IPS DF 6.9 (cell line): Measurements from ENCODE around the gene ZNF106.

ENCODE experiments used
- DNase-seq: peaks from one replicate; pipeline ENCODE4 v3.0.0-alpha.2; 2013; ENCODE audit warnings: low read depth, low spot score
- H3K27ac ChIP-seq: one replicate; pipeline ENCODE4 v1.5.1; 2013; ENCODE audit warnings: low read length, control low read depth
- H3K27me3 ChIP-seq: 2 replicates; pipeline ENCODE4 v1.6.1; 2013; ENCODE audit warnings: mild to moderate bottlenecking, low read length; ENCODE audit not compliant: control insufficient read depth, insufficient read depth
- H3K36me3 ChIP-seq: 2 replicates; pipeline ENCODE4 v1.6.1; 2013; ENCODE audit warnings: low read length; ENCODE audit not compliant: control insufficient read depth, insufficient read depth
- H3K4me1 ChIP-seq: 2 replicates; pipeline ENCODE4 v1.6.1; 2013; ENCODE audit warnings: low read length; ENCODE audit not compliant: control insufficient read depth, insufficient read depth
- H3K4me3 ChIP-seq: 2 replicates; pipeline ENCODE4 v1.5.1; 2013; ENCODE audit warnings: mild to moderate bottlenecking, low read length
- H3K9me3 ChIP-seq: 2 replicates; pipeline ENCODE4 v1.6.1; 2013; ENCODE audit warnings: low read length, inconsistent platforms; ENCODE audit not compliant: control insufficient read depth, insufficient read depth
- WGBS: extraction: QIAGEN DNeasy Blood & Tissue Kit; methylation state at CpG from one replicate; pipeline ENCODE4 v1.1.7; 2013; ENCODE audit warnings: mixed read lengths, missing lambda C conversion rate; ENCODE audit not compliant: insufficient read length, insufficient coverage; 5-methylcytosine and 5-hydroxymethylcytosine counted together

ZNF106 gene

DNA sequence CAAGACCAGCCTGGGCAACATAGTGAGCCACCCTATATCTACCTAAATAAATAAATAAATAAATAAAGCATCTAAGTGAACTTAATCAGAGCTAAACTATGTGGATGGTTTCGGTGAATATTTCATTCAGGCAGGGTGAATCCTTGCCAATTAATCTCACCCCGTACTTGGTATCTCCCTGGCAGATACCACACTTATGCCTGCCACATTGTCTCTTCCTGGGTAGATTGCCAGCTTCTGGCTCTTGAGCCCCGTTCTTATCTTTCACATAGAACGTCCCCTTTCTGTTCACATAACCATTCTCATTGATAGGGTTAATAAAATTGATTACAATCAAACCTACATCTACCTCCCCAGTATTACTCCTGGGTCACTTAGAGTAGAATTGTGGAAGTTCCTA, 11.5 kb upstream of the ZNF106 start:
- Histone ChIP-seq H3K27ac (no peak overlapping the region), H3K36me3 (no peaks in the 10 kb centered on the region), H3K4me3 (no peak overlapping the region), H3K4me1 (no peaks in the 10 kb centered on the region), H3K27me3 (no peaks in the 10 kb centered on the region), H3K9me3 (no peaks in the 10 kb centered on the region)
- WGBS = no CpG with 5 or more reads among the region's 4 CpGs
- DNase-seq = no peak

DNA sequence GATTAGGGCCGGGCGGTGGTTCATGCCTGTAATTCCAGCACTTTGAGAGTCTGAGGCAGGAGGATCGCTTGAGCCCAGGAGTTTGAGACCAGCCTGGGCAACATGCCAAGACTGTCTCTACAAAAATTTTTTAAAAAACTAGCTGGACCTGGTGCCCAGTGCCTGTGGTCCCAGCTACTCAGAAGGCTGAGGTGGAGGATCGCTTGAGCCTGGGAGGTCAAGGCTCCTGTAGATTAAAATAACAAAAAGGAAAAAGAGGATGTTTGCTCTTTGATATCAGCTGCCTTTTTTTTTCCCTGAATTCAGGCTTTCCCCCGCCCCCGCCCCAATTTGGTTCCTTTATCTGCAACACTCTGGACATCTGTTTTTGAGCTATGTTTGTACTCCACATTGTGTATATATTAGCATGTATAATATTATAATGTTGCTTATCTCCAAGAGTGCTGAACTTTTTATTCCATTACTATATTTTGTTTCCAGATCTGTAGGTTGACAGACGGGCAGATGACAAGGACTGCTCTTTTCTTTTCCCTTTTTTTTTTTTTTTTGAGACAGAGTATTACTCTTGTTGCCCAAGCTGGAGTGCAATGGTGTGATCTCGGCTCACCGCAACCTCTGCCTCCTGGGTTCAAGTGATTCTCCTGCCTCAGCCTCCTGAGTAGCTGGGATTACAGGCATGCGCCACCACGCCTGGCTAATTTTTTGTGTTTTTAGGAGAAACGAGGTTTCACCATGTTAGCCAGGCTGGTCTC, 9.1 kb upstream of the ZNF106 start:
- WGBS = no CpG with 5 or more reads among the region's 12 CpGs
- Histone ChIP-seq H3K9me3 (no peaks in the 10 kb centered on the region), H3K27ac (no peak overlapping the region), H3K4me1 (no peaks in the 10 kb centered on the region), H3K27me3 (no peaks in the 10 kb centered on the region), H3K4me3 (no peak overlapping the region), H3K36me3 (no peaks in the 10 kb centered on the region)
- no peak for DNase-seq

DNA sequence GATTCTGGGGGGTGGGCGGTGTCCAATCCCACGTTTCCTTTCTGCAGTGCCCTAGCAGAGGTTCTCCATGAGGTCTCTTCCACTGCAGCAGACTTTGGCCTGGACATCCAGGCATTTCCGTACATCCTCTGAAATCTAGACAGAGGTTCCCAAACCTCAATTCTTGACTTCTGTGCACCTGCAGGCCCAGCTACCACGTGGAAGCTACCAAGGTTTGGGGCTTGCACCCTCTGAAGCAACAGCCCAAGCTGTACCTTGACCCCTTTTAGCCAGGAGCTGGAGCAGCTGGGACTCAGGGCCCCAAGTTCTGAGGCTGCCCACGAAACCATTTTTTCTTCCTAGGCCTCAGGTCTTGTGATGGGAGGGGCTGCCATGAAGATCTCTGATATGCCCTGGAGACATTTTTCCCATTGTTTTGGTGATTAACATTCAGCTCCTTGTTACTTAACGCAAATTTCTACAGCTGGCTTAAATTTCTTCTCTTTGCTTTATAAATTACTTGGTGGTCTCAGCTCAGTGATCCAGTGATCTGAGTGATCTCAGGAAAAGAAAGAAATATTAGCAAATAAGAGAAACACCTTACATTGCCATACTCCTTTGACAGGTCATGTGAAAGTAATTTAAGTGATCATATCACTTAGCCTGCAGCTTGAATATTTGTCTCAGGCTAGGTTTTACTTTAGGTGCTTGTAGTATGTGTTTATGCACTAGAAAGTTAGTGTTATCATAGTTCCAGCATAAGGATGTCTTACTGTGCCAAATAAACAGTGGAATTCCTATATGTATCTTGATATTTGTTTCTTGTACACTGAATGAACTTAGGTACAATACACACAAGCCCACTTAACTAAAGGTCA, 7.5 kb upstream of the ZNF106 start:
- Histone ChIP-seq H3K27me3 (no peaks in the 10 kb centered on the region), H3K27ac (no peak overlapping the region), H3K4me3 (no peak overlapping the region), H3K36me3 (no peaks in the 10 kb centered on the region), H3K9me3 (no peaks in the 10 kb centered on the region), H3K4me1 (no peaks in the 10 kb centered on the region)
- no CpG with 5 or more reads among the region's 6 CpGs for WGBS
- no peak for DNase-seq

DNA sequence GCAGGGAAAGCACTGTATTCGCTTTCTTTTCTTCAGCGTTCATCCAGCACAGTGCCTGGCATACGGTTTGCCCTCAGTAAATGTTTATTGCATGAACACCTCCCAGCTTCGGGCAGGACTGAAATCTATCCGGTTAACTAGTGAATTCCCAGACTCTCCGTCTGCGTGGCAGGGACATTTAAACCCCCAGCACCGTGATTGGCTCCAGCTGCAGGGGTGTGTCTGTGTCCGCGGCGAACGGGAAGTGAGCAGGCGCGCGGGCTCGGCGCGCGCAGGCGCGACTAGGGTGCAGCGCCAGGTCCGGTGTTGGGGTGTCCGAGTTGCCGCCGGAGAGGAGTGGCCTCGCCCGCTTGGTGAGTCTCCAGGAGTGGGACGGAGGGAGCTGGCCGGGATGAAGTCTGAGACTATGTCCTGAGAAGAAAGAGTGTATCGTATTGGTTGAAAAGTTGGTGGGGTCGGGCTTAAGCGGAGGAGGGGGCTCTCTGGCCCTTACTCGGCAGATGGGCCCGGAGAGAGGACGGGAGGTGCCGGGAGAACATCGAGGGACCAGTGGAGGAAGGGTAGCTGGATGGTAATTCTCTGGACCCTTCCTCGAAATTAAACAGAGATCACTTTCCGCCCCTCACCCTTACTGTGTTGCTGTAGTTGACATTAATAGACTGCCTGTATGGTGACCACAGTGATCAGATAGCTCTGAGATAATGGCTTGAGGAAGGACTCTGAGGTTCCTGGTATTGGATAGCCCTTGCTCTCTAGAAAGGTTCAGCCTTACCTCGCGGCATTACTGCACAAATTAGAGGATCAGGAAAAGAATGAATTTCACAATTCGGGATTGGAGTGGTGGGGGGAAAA, 4.6 kb upstream of the ZNF106 start, which contains the start of gene SNAP23:
Gene SNAP23 (plus strand): TSS at position 274 of the 852 bp plus-strand sequence. CDS start 16,213 bp downstream, outside the sequence.
- no peaks in the 10 kb centered on the region for H3K4me1 ChIP-seq
- no peaks in the 10 kb centered on the region for H3K9me3 ChIP-seq
- DNase-seq = peak; percentile 84
- WGBS = no CpG with 5 or more reads among the region's 43 CpGs
- H3K27ac ChIP-seq = no peak within 1 kb of the TSS
- no peaks in the 10 kb centered on the region for H3K36me3 ChIP-seq
- peak within 1 kb of the TSS; percentile 83 for H3K4me3 ChIP-seq
- H3K27me3 ChIP-seq = no peaks in the 10 kb centered on the region

DNA sequence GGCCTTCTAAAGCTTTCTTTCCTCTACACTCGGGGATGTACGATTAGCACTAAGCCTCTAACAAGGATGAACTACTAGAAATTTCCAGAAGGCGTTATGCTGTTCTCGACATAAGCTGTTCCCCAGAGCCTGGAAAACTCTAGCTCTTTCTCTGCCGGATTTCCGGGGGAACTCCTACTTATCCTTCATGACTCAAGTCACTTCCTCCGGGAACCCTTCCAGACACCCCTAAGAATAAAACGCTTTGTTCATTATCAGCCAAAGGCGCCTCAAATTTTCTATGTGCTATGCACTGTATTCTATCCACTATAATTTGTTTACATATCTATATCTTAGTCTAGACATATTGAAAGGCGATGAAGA, 4.0 kb upstream of the ZNF106 start:
- no peaks in the 10 kb centered on the region for H3K4me1 ChIP-seq
- DNase-seq = no peak
- H3K4me3 ChIP-seq = peak overlapping the region; percentile 83; the same call in 1 of the 2 replicates
- WGBS = no CpG with 5 or more reads among the region's 10 CpGs
- no peaks in the 10 kb centered on the region for H3K36me3 ChIP-seq
- no peaks in the 10 kb centered on the region for H3K9me3 ChIP-seq
- H3K27ac ChIP-seq = no peak overlapping the region
- no peaks in the 10 kb centered on the region for H3K27me3 ChIP-seq

DNA sequence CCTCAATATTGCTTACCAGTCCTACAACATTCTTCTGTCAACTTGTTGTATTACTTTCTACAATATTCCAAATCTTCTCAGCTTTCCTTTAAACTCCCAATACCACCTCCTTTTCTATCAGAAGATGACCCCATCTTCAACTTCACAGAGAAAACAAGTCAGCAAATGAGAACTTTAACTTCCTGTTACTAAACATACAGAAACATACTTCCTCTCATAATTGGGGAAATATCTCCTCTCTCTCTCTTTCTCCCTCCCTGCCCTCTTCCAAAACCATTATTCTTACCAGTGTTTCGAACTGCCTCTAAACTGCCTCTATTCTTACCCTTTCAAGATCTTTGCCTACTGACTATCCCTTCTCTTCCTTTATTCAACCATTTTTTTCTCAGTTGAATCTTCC, 2.7 kb upstream of the ZNF106 start:
- no peaks in the 10 kb centered on the region for H3K4me1 ChIP-seq
- no CpG with 5 or more reads among the region's 1 CpG for WGBS
- DNase-seq = no peak
- H3K36me3 ChIP-seq = no peaks in the 10 kb centered on the region
- H3K27ac ChIP-seq = no peak overlapping the region
- no peaks in the 10 kb centered on the region for H3K27me3 ChIP-seq
- no peaks in the 10 kb centered on the region for H3K9me3 ChIP-seq
- no peak overlapping the region for H3K4me3 ChIP-seq

DNA sequence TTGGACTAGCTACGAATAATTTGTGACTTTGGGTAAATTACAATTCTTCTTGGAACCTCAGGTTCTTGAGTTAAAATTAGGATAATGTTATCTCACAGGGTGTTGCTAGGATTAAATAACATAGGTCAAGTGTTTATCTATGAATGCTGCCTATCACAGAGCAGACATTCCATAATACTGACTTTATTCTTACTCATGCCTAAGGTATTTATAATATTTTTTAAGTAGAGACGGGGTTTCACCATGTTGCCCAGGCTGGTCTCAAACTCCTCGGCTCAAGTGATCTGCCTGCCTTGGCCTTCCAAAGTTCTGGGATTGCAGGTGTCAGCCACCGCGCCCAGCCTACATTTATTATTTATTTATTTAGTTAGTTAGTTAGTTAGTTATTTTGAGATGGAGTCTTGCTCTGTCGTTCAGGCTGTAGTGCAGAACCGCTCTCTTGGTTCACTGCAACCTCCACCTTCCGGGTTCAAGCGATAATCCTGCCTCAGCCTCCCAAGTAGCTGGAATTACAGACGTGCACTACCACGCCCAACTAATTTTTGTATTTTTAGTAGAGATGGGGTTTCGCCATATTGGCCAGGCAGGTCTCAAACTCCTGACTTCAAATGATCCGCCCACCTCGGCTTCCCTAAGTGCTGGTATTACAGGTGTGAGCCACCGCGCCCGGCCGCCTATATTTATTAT, 741 bp upstream of the ZNF106 start:
- H3K9me3 ChIP-seq = no peaks in the 10 kb centered on the region
- H3K27ac ChIP-seq = no peak overlapping the region
- H3K4me1 ChIP-seq = no peaks in the 10 kb centered on the region
- no peak for DNase-seq
- no CpG with 5 or more reads among the region's 18 CpGs for WGBS
- peak overlapping the region; percentile 91; the same call in 1 of the 2 replicates for H3K4me3 ChIP-seq
- no peaks in the 10 kb centered on the region for H3K27me3 ChIP-seq
- no peaks in the 10 kb centered on the region for H3K36me3 ChIP-seq

DNA sequence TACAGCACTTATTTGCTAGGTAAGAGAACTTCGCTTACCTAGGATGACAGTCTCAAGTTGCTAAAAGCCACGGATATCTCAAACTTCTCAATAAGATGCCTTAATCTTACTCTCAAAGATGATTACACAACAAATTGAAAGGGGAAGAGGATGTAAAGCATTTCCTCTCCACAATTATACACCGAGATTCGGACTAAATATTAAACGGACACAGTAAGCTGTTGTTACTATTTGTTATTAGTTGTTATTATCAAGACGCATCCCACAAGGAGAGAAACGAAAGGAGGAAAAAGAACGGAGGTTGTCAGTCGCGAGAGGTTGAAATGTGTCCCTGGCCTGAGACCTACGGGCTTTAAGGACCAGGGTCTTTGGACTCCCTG, 660 bp downstream of the ZNF106 start:
- Histone ChIP-seq H3K9me3 (no peaks in the 10 kb centered on the region), H3K27me3 (no peaks in the 10 kb centered on the region), H3K36me3 (no peaks in the 10 kb centered on the region), H3K4me1 (no peaks in the 10 kb centered on the region), H3K27ac (no peak overlapping the region), H3K4me3 (peak overlapping the region; percentile 91)
- WGBS = no CpG with 5 or more reads among the region's 11 CpGs
- no peak for DNase-seq

DNA sequence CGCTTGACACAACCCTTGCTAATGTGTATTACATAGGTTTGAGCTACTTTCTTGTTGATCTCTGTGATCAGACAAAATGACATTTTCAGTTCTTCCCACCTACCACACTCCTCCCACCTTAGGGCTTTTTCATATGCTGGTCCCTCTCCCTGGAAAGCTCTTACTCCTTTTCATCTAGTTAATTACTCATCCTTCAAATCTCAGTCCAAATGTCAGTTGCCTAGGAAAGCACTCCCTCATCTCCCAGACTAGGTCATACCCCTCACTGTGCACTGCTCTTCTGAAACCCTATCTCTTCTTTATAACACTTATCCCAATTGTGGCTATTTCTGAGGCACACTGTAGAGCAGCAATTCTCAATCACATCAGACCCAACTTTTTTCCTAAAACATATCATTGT, 7.3 kb downstream of the ZNF106 start:
- H3K27me3 ChIP-seq = no peaks in the 10 kb centered on the region
- no peak overlapping the region for H3K27ac ChIP-seq
- no peak overlapping the region for H3K4me3 ChIP-seq
- no peaks in the 10 kb centered on the region for H3K36me3 ChIP-seq
- WGBS = no CpG with 5 or more reads among the region's 1 CpG
- no peak for DNase-seq
- no peaks in the 10 kb centered on the region for H3K9me3 ChIP-seq
- no peaks in the 10 kb centered on the region for H3K4me1 ChIP-seq

DNA sequence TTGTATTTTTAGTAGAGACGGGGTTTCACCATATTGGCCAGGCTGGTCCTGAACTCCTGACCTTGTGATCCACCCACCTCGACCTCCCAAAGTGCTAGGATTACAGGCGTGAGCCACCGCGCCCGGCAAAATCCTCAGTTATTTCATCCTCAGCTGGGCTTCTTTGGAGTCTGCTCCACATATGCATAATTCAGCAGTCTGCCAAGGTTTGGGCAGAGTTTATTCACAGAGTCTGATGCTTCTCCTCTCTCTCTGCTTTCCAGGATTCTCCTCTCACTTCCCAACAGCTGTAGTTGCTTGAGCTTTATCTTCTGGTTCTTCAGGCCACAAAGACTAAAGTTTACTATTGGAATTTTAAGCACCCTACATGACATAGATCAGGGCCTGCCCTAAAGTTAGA, 8.2 kb downstream of the ZNF106 start:
- Histone ChIP-seq H3K27me3 (no peaks in the 10 kb centered on the region), H3K27ac (no peak overlapping the region), H3K36me3 (no peaks in the 10 kb centered on the region), H3K4me3 (no peak overlapping the region), H3K9me3 (no peaks in the 10 kb centered on the region), H3K4me1 (no peaks in the 10 kb centered on the region)
- no CpG with 5 or more reads among the region's 6 CpGs for WGBS
- no peak for DNase-seq
